HG02798 (cell line): Measurements from ENCODE around the gene CFAP161.
"Not testable (repeated sequence)": the region's sequence is repeated elsewhere in the genome, so short reads cannot be mapped to it uniquely, and the experiment has no call there.

Experiments used
- ATAC-seq: cut with Tn5 transposase; IDR thresholded peaks from one replicate; pipeline ENCODE4 v1.9.1; 2021; ENCODE audit warnings: mild to moderate bottlenecking; ENCODE audit not compliant: unreplicated experiment, poor library complexity

Gene CFAP161

DNA sequence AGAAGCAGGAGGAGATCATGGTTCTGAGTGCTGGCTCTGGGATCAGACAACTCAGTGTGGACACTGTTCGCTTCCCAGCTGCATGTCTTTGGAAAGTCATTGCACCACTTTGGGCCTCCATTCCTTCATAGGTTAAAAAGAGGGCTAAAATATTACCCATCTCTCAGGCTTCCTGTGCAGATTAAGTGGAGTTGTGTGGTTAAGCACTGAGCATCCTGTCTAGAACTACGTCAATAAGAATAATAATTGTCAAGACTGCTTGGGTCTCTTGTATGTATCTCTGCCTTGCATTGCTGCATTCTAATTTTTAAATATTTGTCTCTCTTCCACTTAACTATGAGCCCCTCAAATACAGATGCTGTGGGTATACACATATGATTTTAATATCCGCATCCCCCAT, 22.3 kb downstream of the CFAP161 start:
- no peak for ATAC-seq

DNA sequence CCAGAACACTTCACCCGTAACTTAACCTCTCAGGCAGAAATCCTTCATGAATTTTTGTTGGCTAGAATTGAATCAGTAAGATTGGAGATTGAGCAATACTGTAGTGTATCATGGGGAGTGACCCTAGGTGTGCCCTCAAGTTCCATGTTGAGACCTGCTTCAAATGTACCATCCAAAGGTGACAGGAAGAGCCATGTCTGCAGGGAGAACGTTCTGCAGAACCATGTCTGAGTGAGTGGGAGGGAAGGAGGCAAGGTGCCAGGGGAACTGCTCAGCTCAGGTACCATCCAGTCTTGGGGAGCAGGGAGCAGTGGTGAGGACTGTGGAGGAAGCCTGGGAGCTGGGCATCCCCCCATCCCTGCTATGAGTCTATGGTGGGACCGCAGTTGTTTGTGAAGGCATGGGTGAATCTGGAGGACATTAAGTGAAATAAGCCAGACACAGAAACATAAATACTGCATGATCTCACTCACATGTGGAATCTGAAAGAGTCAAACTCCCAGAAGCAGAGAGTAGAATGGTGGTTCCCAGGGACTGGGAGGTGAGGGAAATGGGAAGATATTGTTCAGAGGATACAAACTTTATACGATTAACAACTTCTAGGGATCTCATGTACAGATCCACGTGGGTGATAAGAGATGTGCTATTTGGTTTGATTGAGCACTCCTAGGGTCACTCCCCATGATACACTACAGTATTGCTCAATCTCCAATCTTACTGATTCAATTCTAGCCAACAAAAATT, 23.3 kb downstream of the CFAP161 start:
- ATAC-seq: no peak

DNA sequence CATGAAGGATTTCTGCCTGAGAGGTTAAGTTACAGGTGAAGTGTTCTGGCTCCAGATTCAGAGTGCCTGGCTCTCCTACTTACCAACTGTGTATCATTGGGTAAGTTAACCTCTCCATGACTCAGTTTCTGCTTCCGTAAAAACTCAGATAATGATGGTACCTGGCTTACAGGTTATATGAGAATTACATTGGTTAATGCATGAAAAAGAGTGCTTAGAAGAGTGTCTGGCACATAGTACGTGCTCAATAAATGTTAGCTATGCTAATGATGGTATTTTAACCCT, 23.8 kb downstream of the CFAP161 start:
- ATAC-seq: no peak

DNA sequence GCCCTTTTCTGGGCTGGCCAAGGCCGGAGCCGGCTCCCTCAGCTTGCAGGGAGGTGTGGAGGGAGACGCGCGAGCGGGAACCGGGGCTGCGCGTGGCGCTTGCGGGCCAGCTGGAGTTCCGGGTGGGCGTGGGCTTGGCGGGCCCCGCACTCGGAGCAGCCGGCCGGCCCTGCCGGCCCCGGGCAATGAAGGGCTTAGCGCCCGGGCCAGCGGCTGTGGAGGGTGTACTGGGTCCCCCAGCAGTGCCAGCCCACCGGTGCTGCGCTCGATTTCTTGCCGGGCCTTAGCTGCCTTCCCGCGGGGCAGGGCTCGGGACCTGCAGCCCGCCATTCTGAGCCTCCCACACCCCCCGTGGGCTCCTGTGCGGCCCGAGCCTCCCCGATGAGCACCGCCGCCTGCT, 24.5 kb downstream of the CFAP161 start:
- not testable (repeated sequence) for ATAC-seq

DNA sequence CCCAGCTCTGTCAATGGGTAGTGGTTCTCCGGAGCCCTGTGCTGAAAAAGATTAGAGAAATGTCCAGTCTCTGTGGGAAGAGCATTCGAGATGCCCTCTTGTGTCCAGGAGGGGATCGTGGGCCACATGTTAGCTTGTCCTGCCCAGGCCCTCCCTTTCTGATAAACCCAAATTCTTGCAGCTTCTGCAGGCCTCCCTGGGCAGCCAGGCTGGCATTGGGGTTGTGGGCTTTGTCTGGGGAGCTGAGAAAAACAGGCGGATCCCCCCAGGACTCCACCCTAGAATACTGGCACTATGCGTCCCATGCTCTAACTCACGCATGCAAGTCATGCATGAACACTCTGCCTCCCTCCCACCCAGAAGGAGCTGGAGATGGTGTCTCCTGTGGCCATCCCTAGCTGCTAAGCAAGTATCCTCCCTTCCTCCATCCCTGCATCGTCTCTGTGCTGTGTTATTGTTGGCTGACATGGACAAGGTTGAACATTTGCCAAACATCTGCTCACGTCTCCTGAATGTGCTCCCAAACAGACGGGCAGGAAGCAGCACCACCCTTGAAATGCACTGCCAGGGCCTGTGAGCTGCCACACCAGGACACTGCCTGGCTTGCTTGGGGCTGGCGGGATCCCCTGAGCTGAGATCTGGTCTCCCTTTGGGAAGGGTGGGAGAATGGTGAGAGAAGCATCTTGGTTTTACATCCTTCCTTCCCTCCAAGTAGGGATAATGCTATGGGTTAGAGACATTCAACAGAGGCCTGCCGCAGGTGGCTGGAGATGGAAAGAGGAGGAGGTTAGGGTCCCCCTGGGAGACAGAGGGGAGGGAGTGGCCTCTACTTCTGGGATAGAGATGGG, 26.5 kb downstream of the CFAP161 start:
- ATAC-seq: no peak

DNA sequence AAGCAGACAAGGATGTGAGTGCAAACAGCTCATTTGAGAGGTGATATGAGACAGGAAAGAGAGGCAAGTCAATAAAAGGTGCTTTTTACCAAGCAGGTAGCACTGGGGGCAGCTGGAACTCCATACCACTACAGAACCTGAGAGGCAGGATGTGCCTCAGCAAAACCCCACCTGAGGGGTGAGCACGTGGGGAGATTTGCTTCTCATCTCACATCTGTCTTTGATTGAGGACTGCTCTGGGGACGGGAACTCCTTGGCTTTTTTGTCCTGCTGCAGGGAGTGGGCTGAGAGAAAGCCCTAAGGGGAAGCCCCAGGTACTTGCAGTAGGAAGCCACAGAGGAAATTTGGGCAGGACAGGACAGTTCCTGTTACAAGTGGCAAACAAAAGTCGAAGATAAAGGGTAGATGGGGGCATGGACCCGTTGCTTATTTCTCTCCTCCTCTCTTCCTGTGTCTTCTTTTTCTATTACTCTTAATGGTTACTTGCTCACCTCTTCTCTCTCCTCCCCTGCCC, 27.1 kb downstream of the CFAP161 start:
- no peak for ATAC-seq

DNA sequence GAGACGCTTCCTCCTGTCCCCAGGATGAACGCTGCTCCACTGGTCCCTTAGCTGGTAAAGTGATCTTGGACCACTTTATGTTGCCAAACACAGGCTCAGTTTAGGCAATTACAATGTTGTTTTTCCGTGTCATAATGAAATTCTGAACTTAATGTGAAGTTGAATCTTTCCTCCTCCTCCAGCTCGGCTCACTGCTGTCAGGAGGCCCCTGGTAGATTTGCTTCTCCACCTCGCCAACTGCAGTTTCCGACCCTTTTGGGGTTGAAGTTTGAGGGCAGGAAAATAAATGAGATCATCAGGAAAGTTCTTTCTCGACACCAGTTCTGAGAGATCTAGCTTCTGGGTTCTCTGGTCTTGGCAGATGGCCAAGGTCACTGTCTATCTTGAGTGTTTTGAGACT, 27.8 kb downstream of the CFAP161 start:
- no peak for ATAC-seq

DNA sequence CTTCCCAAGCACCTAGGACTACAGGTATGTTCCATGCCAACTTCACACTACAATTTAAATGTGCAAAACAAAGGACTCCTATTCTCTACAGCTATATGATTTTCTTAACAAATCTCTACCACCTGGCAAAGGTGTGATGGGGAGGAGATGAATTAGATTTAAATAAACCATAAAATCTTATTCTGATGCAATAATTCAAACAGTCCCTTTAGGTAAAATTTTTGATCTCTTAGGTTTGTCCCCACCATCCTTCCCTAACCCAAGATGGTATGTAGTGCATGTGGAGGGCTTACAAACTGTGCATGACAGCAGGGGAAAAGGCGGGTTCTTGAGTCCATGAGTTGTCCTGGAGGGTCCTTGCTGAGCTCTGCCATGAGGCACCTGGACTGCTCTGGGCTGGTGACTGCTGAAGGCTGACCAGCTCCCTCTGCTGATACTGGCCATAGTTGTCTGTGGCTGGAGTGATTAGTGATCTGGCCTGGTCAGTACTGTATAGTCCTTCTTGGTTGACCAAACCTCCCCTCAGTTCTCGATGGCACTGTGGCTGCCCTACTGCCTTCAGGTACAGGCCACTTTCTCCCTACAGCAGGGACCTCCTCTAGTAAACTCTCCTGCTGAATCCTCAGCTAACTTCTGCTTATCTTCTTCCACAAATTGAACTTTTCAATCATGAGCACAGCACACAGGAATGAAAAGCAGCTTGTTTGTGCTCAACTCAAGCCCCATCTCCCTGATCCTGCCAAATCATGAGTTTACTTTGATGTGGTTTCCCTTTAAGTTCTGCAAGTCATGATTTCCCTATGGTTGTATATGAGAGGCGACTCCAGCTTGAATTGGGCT, 30.1 kb downstream of the CFAP161 start:
- no peak for ATAC-seq

DNA sequence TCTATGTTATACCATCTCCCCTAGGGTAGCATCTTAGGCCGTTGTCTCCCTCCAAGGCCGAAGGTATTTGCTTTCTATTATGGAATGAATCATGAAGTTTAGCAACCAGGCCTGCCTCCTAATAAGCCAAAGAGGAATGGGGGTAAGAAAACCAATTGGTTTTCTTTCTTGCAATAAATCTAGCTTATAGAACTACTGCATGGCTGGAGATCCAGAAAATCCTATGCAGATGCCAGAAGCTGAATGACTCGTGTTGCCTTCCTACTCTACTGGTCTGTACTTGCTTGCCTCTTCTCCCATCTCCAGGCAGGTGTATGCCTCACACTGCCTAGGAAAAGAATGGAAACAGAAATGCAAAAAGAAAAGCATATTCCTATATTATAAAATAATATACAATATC, 31.5 kb downstream of the CFAP161 start:
- ATAC-seq: no peak

DNA sequence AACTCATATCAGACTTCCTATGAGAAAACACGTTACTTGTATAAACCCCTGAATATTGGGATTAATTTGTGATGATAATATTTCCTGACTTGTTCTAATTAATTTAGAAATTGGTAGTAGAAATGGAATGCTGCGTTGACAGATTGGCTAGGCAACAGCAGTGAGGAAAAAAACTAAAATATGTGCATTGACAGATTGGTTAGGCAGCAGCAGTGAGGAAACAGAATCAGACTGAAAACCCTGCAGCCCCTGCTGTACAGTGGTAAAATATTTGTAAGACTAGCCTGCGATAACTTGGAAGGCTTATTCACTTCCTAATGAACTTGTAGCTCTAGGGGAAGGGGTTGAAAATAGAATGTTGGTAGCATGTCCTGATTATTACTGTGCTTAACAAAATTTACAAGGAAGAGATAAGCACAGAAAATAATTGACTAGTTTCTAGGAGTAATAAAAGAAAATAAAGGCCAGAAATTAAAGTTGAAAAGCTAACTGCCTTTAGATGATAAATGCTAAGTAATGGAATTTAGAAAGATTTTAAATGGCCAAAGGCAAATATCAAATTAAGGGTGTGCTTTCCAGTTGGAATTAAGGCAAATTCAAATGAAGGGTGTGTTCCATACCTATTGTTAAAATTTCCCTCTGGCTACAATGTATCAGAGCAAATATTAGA, 32.7 kb downstream of the CFAP161 start:
- ATAC-seq: no peak

DNA sequence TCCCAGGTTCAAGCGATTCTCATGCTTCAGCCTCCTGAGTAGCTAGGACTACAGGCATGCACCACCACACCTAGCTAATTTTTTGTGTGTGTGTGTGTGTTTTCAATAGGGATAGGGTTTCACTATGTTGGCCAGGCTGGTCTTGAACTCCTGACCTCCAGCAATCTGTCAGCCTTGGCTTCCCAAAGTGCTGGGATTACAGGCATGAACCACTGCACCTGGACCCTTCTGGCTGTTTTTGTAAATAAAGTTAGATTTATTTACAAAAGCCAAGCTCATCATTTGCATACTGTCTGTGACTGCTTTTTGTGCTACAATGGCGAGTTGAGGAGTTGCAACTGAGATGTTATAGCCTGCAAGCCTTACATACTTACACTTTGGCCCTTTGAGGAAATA, 34.1 kb downstream of the CFAP161 start:
- no peak for ATAC-seq

DNA sequence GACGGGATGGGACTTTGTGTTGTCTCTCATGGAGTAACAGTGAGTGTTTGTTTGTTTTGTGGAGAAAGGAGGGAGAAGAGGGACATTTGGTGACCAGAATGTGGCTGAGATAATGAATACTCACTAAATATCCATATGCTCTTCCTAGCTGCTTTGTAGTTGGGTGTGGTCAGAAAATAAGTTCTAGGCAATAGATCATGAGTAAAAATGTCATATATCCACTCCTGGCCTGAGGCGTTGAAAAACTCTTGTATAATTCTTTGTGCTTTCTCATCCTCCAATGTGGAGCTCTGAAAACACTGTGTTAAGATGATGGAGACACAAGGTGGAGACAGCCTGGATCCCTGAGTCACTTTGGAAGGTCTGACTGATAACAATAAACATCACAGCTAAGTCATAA, 34.6 kb downstream of the CFAP161 start:
- ATAC-seq: no peak

DNA sequence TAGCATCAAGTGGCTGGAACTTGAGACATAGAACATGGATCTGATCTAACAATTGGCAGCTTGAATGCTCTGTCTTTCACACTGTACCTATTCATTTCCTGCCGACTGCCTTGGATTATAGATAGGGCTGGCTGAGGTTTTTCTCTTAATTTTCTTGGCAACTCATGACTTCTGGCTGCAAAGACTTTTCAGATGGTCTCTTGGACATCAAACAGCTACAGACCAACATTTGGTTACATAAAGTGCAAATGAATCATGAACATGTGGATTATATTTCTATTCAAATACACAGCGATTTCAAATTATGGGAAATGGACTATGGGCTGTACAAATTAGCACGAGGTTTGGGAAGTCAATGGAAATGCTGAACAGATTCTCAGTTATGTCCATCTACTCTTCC, 36.4 kb downstream of the CFAP161 start:
- no peak for ATAC-seq

DNA sequence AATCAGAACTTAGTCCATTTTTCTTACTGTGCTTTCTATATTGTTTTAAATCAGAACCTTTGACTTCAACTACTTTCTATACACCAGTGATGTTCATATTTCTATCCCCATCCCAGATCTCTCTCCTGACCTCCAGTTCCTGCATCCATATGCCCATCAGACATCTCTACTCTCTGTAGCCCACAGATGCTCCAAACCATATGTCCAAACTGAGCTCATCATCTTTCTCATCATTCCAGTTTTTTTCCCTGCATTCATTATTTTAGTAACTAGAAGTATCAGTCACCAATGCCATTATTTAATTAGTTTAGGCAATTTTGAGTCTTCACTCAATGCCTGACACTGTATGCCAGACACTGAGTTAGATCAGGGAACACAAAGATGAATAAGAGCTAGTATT, 37.2 kb downstream of the CFAP161 start:
- ATAC-seq: no peak

DNA sequence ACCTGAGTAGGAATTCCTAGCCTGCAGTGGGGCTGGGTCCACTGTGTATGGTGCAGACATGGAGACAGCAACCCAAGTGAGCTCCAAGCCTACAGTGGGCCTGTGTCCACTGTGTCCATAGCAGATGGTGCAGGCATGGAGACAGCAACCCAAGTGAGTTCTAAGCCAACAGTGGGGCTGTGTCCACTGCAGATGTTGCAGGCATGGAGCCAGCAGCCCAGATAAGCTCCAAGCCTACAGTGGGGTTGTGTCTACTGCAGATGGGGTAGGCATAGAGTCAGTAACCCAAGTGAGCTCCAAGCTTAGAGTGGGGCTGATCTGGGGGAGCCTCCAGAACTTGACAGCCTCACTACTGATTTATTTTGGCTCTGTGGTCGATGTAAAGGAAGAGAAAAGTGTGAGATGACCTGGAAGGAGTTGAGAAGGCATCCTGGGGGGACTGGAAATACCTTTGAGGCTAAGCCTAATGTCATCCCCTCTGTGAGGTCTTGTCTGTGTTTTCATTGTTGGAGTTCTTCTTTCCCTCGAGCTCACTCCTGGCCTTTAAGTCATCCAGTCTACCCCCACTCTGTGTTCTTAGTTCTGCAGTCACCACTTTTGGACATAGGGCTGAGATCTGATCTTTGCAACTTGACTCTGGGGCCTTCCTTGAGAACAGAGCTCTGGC, 40.2 kb downstream of the CFAP161 start:
- ATAC-seq: no peak

DNA sequence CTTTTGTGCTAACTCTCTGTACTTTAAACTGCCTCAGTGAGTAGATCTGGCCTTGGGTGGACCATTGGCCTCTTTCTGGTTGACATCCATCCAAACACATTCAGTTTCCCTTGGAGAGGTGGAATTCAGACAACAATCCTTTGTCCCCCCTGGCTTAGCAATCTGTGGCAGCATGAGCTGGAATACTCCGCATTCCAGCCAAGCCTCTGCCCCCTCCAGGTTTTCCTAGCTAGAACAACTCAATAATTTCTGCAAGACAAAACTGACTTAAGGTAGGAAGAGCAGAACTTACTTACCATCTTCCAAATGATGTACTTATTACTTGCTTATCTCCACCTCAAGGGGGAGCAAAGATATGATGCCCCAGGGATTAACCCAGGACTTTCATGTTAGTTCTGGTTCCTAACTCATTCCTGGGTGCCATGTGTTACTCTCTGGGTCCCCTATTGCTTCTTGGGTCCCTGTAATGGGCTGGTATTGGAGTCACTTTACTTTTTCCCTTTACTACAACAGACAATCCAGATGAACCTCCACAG, 40.8 kb downstream of the CFAP161 start:
- no peak for ATAC-seq

DNA sequence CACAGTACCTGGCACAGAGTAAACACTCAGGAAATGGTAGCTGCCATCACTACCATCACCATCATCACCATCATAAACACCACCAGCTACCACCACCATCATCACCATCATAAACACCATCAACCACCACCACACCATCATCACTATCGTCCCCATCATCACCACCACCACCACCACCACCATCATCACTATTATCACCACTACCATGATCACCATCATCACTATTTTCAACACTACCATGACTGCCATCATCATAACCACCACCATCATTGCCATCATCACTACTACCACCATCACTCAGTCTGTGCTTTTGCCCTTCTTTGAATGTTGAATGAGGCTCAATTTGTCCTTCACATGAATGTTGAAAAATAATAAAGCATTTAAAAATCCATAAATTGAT, 41.4 kb downstream of the CFAP161 start:
- no peak for ATAC-seq

DNA sequence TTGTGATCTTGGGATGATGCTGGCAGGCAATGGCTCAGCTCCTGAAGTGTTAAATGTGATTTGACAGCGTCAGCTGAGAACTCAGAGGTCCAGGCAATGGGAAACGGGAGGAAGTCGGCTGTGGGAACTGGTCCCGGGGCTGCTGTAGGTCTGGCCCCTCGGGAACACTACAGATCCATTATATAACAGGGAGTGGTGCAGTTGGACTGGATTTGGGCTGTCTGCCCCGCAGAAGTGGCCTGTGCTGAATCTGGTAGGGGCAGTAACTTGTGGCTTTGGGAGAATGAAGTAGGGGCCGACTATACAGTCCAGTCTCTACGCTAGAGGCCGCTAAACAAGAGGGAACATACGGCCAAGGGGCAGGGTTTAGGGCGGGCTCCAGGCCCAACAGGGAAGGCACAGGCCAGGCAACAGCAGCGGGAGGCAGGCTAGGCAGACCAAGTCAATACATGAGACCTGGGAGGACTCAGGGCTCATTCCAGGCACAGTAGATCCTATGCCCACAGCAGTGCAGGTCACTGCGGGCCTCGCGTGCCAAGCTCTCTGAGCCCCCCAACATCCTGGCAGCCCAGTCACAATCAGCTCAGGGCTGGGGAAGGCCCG, 42.3 kb downstream of the CFAP161 start:
- ATAC-seq: no peak

DNA sequence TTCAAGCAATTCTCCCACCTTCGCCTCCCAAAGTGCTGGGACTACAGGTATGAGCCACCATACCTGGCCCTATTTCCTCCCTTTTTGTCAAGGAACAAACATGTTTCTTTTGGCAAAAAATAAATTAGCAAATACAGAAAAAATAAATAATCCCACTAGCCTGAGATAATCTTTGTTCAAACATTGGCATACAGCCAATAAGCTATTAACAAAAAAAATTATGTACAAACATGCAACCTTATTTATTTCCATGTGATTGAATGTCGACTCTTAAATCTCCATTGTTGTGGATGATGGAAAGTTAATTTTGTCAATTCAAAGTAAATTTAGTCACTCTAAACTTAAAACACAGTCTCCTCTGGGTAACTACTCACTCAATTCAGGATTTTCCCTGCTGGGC, 44.3 kb downstream of the CFAP161 start:
- ATAC-seq: no peak
